Smooth muscle cell (in vitro differentiated cells): ENCODE measurements around the gene HSPA1B. TPM values are rescaled to one million over a fixed set of nuclear protein-coding genes. Genes with fewer than 3 reads are reported as not detected.
"Not testable (repeated sequence)": the region's sequence is repeated elsewhere in the genome, so short reads cannot be mapped to it uniquely, and the experiment has no call there.

Experiments
- DNase-seq: peaks from one replicate; lab custom pipeline; 2025; ENCODE audit not compliant: unreplicated experiment; lab: John Stamatoyannopoulos, UW
- H2AFZ ChIP-seq: fragments of 200-600 bp; sonication (generic); 2 replicates; pipeline ENCODE4 v1.6.0; 2016; ENCODE audit warnings: antibody characterized with exemption, low read depth, mild to moderate bottlenecking
- H3F3A ChIP-seq: fragments of 200-600 bp; sonication (generic); 2 replicates; pipeline ENCODE4 v1.6.0; 2017; ENCODE audit warnings: antibody characterized with exemption, low read depth
- H3K27ac ChIP-seq: fragments of 200-600 bp; sonication (generic); 2 replicates; pipeline ENCODE4 v1.5.1; 2016; ENCODE audit warnings: low read depth, mild to moderate bottlenecking
- H3K27me3 ChIP-seq: fragments of 200-600 bp; sonication (generic); 2 replicates; pipeline ENCODE4 v1.6.1; 2016; ENCODE audit warnings: low read depth, mild to moderate bottlenecking
- H3K36me3 ChIP-seq: fragments of 200-600 bp; sonication (generic); 2 replicates; pipeline ENCODE4 v1.5.1; 2016; ENCODE audit warnings: low read depth
- H3K4me1 ChIP-seq: fragments of 200-600 bp; sonication (generic); 2 replicates; pipeline ENCODE4 v1.5.1; 2016; ENCODE audit warnings: low read depth
- H3K4me2 ChIP-seq: fragments of 200-600 bp; sonication (generic); 2 replicates; pipeline ENCODE4 v1.6.0; 2016; ENCODE audit warnings: mild to moderate bottlenecking
- H3K4me3 ChIP-seq: fragments of 200-600 bp; sonication (generic); 2 replicates; pipeline ENCODE4 v1.5.1; 2016; ENCODE audit warnings: mild to moderate bottlenecking
- H3K79me2 ChIP-seq: fragments of 200-600 bp; sonication (generic); 2 replicates; pipeline ENCODE4 v1.6.0; 2016; ENCODE audit warnings: low read depth, mild to moderate bottlenecking
- H3K9ac ChIP-seq: fragments of 200-600 bp; sonication (generic); 2 replicates; pipeline ENCODE4 v1.6.0; 2016; ENCODE audit warnings: low read depth
- H3K9me3 ChIP-seq: fragments of 200-600 bp; sonication (generic); replicated peaks from 2 replicates; pipeline ENCODE4 v1.5.1; 2016; ENCODE audit warnings: low read depth
- H4K20me1 ChIP-seq: fragments of 200-600 bp; sonication (generic); 2 replicates; pipeline ENCODE4 v1.6.0; 2016; ENCODE audit warnings: low read depth
- CTCF ChIP-seq: fragments of 200-600 bp; sonication (generic); IDR thresholded peaks from 2 replicates; pipeline ENCODE4 v1.5.1; 2017; ENCODE audit warnings: borderline replicate concordance, mild to moderate bottlenecking, antibody characterized with exemption; ENCODE audit not compliant: insufficient read depth, poor library complexity, severe bottlenecking
- WGBS: methylation state at CpG from one replicate; pipeline ENCODE4 v1.1.7; 2016; ENCODE audit warnings: low lambda C conversion rate; 5-methylcytosine and 5-hydroxymethylcytosine counted together
- polyA plus RNA-seq: library from polyadenylated mRNA; unstranded; fragments of >200 nt; fragmentation: Nextera tagmentation; extraction: Ambion mirVana; gene quantifications from 2 replicates; pipeline ENCODE4 v1.2.1, GENCODE V29; 2016
- total RNA-seq: library from RNA; depleted of rRNA; stranded (reverse); fragments of >200 nt; gene quantifications from 2 replicates; pipeline ENCODE4 v1.2.3, GENCODE V29; 2014

Gene HSPA1B
- total and polyA plus RNA-seq, 2 experiments from 2014 or later, result 30.7 to 43.1 TPM

GRCh38 chr6:31864818-31865204 lies 37.3 kb downstream of the HSPA1B start:
- H2AFZ ChIP-seq, result no peak overlapping the region

GRCh38 chr6:31865205-31866118 lies 37.9 kb downstream of the HSPA1B start:
- TF ChIP-seq CTCF, result no peak
- H3K4me2 ChIP-seq, result no peak overlapping the region
- WGBS, result 90% methylated on average over 21 of the region's 21 CpGs
- H3K27me3 ChIP-seq, result no peaks in the 10 kb centered on the region
- H3F3A ChIP-seq, result no peaks in the 10 kb centered on the region
- DNase-seq, result no peak
- H3K79me2 ChIP-seq, result peaks cover 10% of the 10 kb centered on the region
- no peak overlapping the region for H3K4me3 ChIP-seq
- no peak overlapping the region for H3K9ac ChIP-seq
- H3K27ac ChIP-seq, result no peak overlapping the region
- no peaks in the 10 kb centered on the region for H3K9me3 ChIP-seq
- H2AFZ ChIP-seq, result no peak overlapping the region
- H3K36me3 ChIP-seq, result no peaks in the 10 kb centered on the region
- no peaks in the 10 kb centered on the region for H4K20me1 ChIP-seq
- H3K4me1 ChIP-seq, result peaks cover 11% of the 10 kb centered on the region

More at GRCh38 chr6:31864818-31865204, 37.3 kb downstream of the HSPA1B start:
- H3K27ac ChIP-seq, result no peak overlapping the region
- H3K4me3 ChIP-seq, result no peak overlapping the region
- no peak for DNase-seq
- H3K9ac ChIP-seq, result no peak overlapping the region
- no peaks in the 10 kb centered on the region for H3K9me3 ChIP-seq
- H4K20me1 ChIP-seq, result no peaks in the 10 kb centered on the region
- H3K79me2 ChIP-seq, result peaks cover 10% of the 10 kb centered on the region
- no peak overlapping the region for H3K4me2 ChIP-seq
- no peaks in the 10 kb centered on the region for H3F3A ChIP-seq
- TF ChIP-seq CTCF, result no peak
- H3K27me3 ChIP-seq, result no peaks in the 10 kb centered on the region
- no peaks in the 10 kb centered on the region for H3K36me3 ChIP-seq
- WGBS, result 95% methylated on average over 8 of the region's 8 CpGs
- peaks cover 11% of the 10 kb centered on the region for H3K4me1 ChIP-seq

- DNase-seq, H3K36me3 ChIP-seq, H3K9ac ChIP-seq, H3K4me3 ChIP-seq, H3F3A ChIP-seq, H3K9me3 ChIP-seq, H3K79me2 ChIP-seq, H2AFZ ChIP-seq, H3K27me3 ChIP-seq, H4K20me1 ChIP-seq, H3K27ac ChIP-seq, H3K4me2 ChIP-seq: not testable (repeated sequence)
- 94% methylated on average over 1 of the region's 1 CpG for WGBS
- peaks cover 13% of the 10 kb centered on the region for H3K4me1 ChIP-seq
Observed at GRCh38 chr6:31868658-31868971, 41.1 kb downstream of the HSPA1B start.

- Histone ChIP-seq H3K79me2 (no peaks in the 10 kb centered on the region), H3K4me3 (no peak overlapping the region), H3K27me3 (no peaks in the 10 kb centered on the region), H3K9me3 (no peaks in the 10 kb centered on the region), H4K20me1 (no peaks in the 10 kb centered on the region), H3K4me2 (no peak overlapping the region), H2AFZ (no peak overlapping the region), H3K36me3 (no peaks in the 10 kb centered on the region), H3K27ac (no peak overlapping the region), H3F3A (no peaks in the 10 kb centered on the region), H3K4me1 (peaks cover 8% of the 10 kb centered on the region), H3K9ac (no peak overlapping the region)
- 88% methylated on average over 8 of the region's 8 CpGs for WGBS
- DNase-seq, result no peak
- no peak for TF ChIP-seq CTCF
Observed at GRCh38 chr6:31869343-31869742, 41.8 kb downstream of the HSPA1B start.
